ENCODE measurements around the gene ZNF207.
"Not testable (repeated sequence)": the region's sequence is repeated elsewhere in the genome, so short reads cannot be mapped to it uniquely, and the experiment has no call there.

The ZNF207 gene

GRCh38 chr17:32388613-32389459 lies 38.9 kb downstream of the ZNF207 start:
- no peak for DNase-seq

GRCh38 chr17:32393904-32394303 lies 43.9 kb downstream of the ZNF207 start:
- DNase-seq: no peak

- DNase-seq: no peak
Measured at GRCh38 chr17:32396343-32396742, 46.4 kb downstream of the ZNF207 start.

- DNase-seq: no peak
Measured at GRCh38 chr17:32398946-32399345, 49.0 kb downstream of the ZNF207 start.

- DNase-seq: not testable (repeated sequence)
Measured at GRCh38 chr17:32410085-32410484, 60.1 kb downstream of the ZNF207 start.

GRCh38 chr17:32426894-32427293 lies 76.9 kb downstream of the ZNF207 start:
- DNase-seq: no peak

- DNase-seq: no peak
Measured at GRCh38 chr17:32429598-32429997, 79.6 kb downstream of the ZNF207 start.
